ENCODE measurements around the gene SCUBE2. TPM values are rescaled to one million over a fixed set of nuclear protein-coding genes. Genes with fewer than 3 reads are reported as not detected.

Gene SCUBE2
- total and polyA plus RNA-seq, 2 donors (not counting 3 experiments of a cell fraction or from before 2014, with no cell fraction given): 0.55 to 3.5 TPM

- H3K27ac ChIP-seq (ENCODE audit: insufficient read depth, low read depth, low read length): no peak overlapping the region
- intact Hi-C loops (cut with micrococcal nuclease) (no loop called here), dilution Hi-C loops (cut with MboI; ENCODE audit: extremely low pct_ligation_motif_present, low sequenced_read_pairs) (no loop called here)
- no peaks in the 10 kb centered on the region for H3K9me1 ChIP-seq (replicated peaks; ENCODE audit: control insufficient read depth, extremely low read depth, insufficient read depth, low read length)
- CTCF ChIA-PET: interaction anchor here (1.5 kb wide), 1 partner anchor 11 kb away, joined by 3 read pairs; no protein-coding TSS in a partner anchor
- no peak overlapping the region for H2AFZ ChIP-seq (ENCODE audit: low read depth, low read length)
- no peak overlapping the region for H3K4me2 ChIP-seq (ENCODE audit: insufficient read depth, low read length)
- no peaks in the 10 kb centered on the region for H3K4me1 ChIP-seq (ENCODE audit: control insufficient read depth, extremely low read depth, insufficient read depth, low read length)
- H3K79me2 ChIP-seq (ENCODE audit: control insufficient read depth, insufficient read depth, low read length): no peaks in the 10 kb centered on the region
- no TSS peak for BruUV-seq (replicated peaks)
- DNase-seq (ENCODE audit: low read depth, low spot score) (no peak), FAIRE-seq (no peak)
- H4K20me1 ChIP-seq (replicated peaks; ENCODE audit: control insufficient read depth, extremely low read depth, insufficient read depth, low read length): no peaks in the 10 kb centered on the region
- H3K4me3 ChIP-seq (replicated peaks in 1 of 3; ENCODE audit: insufficient read depth in 1 of 3, low read depth in 1 of 3, low read length in 3 of 3): no peak overlapping the region
- POLR2A ChIA-PET: no interaction called here
- H3K36me3 ChIP-seq (ENCODE audit: control insufficient read depth in 2 of 2, extremely low read depth in 1 of 2, insufficient read depth in 2 of 2, low read length in 2 of 2): no peaks in the 10 kb centered on the region
- H3K9ac ChIP-seq (replicated peaks; ENCODE audit: extremely low read depth, insufficient read depth, low read length): no peak overlapping the region
- H3K9me3 ChIP-seq (replicated peaks; ENCODE audit: control insufficient read depth, insufficient read depth, low read length): no peaks in the 10 kb centered on the region
- TF ChIP-seq CTCF (IDR thresholded peaks at IDR 0.05; ENCODE audit: extremely low read depth in 1 of 2, insufficient read depth in 1 of 2, low read depth in 1 of 2, low read length in 2 of 2): no peak
- TF ChIP-seq FOS (IDR thresholded peaks at IDR 0.05; ENCODE audit: borderline replicate concordance, insufficient read depth, low read length): no peak
- no peak for TF ChIP-seq EZH2 (IDR thresholded peaks at IDR 0.05; ENCODE audit: borderline replicate concordance, low read depth, low read length, severe bottlenecking)
- TF ChIP-seq MAX (IDR thresholded peaks at IDR 0.05; ENCODE audit: insufficient read depth, insufficient read length): no peak
- no peak for TF ChIP-seq GATA2 (IDR thresholded peaks at IDR 0.05; ENCODE audit: insufficient read depth, insufficient read length, low read depth, low read length)
- no peak for TF ChIP-seq MYC (IDR thresholded peaks at IDR 0.05; ENCODE audit: low read depth, low read length)
- TF ChIP-seq POLR2AphosphoS5 (IDR thresholded peaks at IDR 0.05; ENCODE audit: insufficient read depth, low read depth, low read length): no peak
- TF ChIP-seq JUN (IDR thresholded peaks at IDR 0.05; ENCODE audit: borderline replicate concordance, insufficient read depth, insufficient read length, low read depth): no peak
- no peak for TF ChIP-seq POLR2A (IDR thresholded peaks at IDR 0.05; ENCODE audit: low read depth, low read length)
- H3K27me3 ChIP-seq (ENCODE audit: control insufficient read depth in 2 of 2, insufficient read depth in 2 of 2, low read length in 2 of 2): peaks cover 0 to 7% of the 10 kb centered on the region in 2 experiments
Observed at GRCh38 chr11:9072626-9073176, 18.7 kb downstream of the SCUBE2 start.
